GM20431 (cell line): Measurements from ENCODE around the gene NAALADL2.

ENCODE experiments used
- in situ Hi-C: fragments of 300-500 bp; cut with MseI, MboI; formaldehyde crosslinking; loops from one replicate; pipeline ENCODE4 v1.15.0; 2020; ENCODE audit warnings: low sequenced_read_pairs; ENCODE audit not compliant: unreplicated experiment

NAALADL2 gene

GRCh38 chr3:174859114-174859735 is at the start of gene NAALADL2:
Gene NAALADL2, plus strand, starts transcription at chr3:174859334.
- in situ Hi-C loops: no loop called here

- in situ Hi-C loops: no loop called here
Measured at GRCh38 chr3:174810254-174810653, 48.9 kb upstream of the NAALADL2 start.

GRCh38 chr3:174812172-174812862 is 46.8 kb upstream of the NAALADL2 start:
- in situ Hi-C loops: no loop called here

GRCh38 chr3:174815750-174816149 is 43.4 kb upstream of the NAALADL2 start:
- in situ Hi-C loops: no loop called here

GRCh38 chr3:174820885-174821284 is 38.2 kb upstream of the NAALADL2 start:
- in situ Hi-C loops: no loop called here

GRCh38 chr3:174821477-174821876 is 37.7 kb upstream of the NAALADL2 start:
- in situ Hi-C loops: no loop called here

- in situ Hi-C loops: no loop called here
Measured at GRCh38 chr3:174822320-174822719, 36.8 kb upstream of the NAALADL2 start.

- in situ Hi-C loops: no loop called here
Measured at GRCh38 chr3:174826069-174826468, 33.1 kb upstream of the NAALADL2 start.

GRCh38 chr3:174844746-174845145 is 14.4 kb upstream of the NAALADL2 start:
- in situ Hi-C loops: no loop called here

GRCh38 chr3:174846055-174846454 is 13.1 kb upstream of the NAALADL2 start:
- in situ Hi-C loops: no loop called here

GRCh38 chr3:174854987-174855386 is 4.1 kb upstream of the NAALADL2 start:
- in situ Hi-C loops: no loop called here

- in situ Hi-C loops: no loop called here
Measured at GRCh38 chr3:174857301-174857700, 1.8 kb upstream of the NAALADL2 start.

- in situ Hi-C loops: no loop called here
Measured at GRCh38 chr3:174858353-174858752, 781 bp upstream of the NAALADL2 start.

- in situ Hi-C loops: no loop called here
Measured at GRCh38 chr3:174859756-174860155, 622 bp downstream of the NAALADL2 start.

- in situ Hi-C loops: no loop called here
Measured at GRCh38 chr3:174862101-174862500, 3.0 kb downstream of the NAALADL2 start.

GRCh38 chr3:174862666-174863065 is 3.5 kb downstream of the NAALADL2 start:
- in situ Hi-C loops: no loop called here

GRCh38 chr3:174863488-174863887 is 4.4 kb downstream of the NAALADL2 start:
- in situ Hi-C loops: no loop called here

GRCh38 chr3:174869448-174869847 is 10.3 kb downstream of the NAALADL2 start:
- in situ Hi-C loops: no loop called here

- in situ Hi-C loops: no loop called here
Measured at GRCh38 chr3:174873832-174874657, 14.9 kb downstream of the NAALADL2 start.

GRCh38 chr3:174882789-174883188 is 23.7 kb downstream of the NAALADL2 start:
- in situ Hi-C loops: no loop called here
